HG03095 (cell line): ENCODE data around the gene TMEM33.

Experiments used
- ATAC-seq: cut with Tn5 transposase; IDR thresholded peaks from one replicate; pipeline ENCODE4 v1.9.1; 2021; ENCODE audit warnings: moderate library complexity; ENCODE audit not compliant: unreplicated experiment

The TMEM33 gene

GRCh38 chr4:41935652-41936021 is 408 bp downstream of the TMEM33 start:
- ATAC-seq, result peak; percentile 15

GRCh38 chr4:41939016-41939626 is 3.9 kb downstream of the TMEM33 start:
- ATAC-seq, result no peak

GRCh38 chr4:41940834-41941233 is 5.6 kb downstream of the TMEM33 start:
- ATAC-seq, result no peak

GRCh38 chr4:41943506-41943905 is 8.3 kb downstream of the TMEM33 start:
- no peak for ATAC-seq

GRCh38 chr4:41944089-41944488 is 8.9 kb downstream of the TMEM33 start:
- ATAC-seq, result no peak

GRCh38 chr4:41949531-41949930 is 14.3 kb downstream of the TMEM33 start:
- ATAC-seq, result no peak

- ATAC-seq, result no peak
Measured at GRCh38 chr4:41957634-41958033, 22.4 kb downstream of the TMEM33 start.

GRCh38 chr4:41963105-41963504 is 27.9 kb downstream of the TMEM33 start:
- ATAC-seq, result no peak

- ATAC-seq, result no peak
Measured at GRCh38 chr4:41964401-41964800, 29.2 kb downstream of the TMEM33 start.

- no peak for ATAC-seq
Measured at GRCh38 chr4:41967392-41967791, 32.2 kb downstream of the TMEM33 start.

- ATAC-seq, result no peak
Measured at GRCh38 chr4:41969671-41970070, 34.4 kb downstream of the TMEM33 start.

GRCh38 chr4:41975341-41975740 is 40.1 kb downstream of the TMEM33 start:
- no peak for ATAC-seq

GRCh38 chr4:41976775-41977516 is 41.7 kb downstream of the TMEM33 start:
- ATAC-seq, result no peak

- no peak for ATAC-seq
Measured at GRCh38 chr4:41977709-41978108, 42.5 kb downstream of the TMEM33 start.

- ATAC-seq, result no peak
Measured at GRCh38 chr4:41981456-41981855, 46.2 kb downstream of the TMEM33 start, which contains the start of gene DCAF4L1. Gene DCAF4L1 (plus strand): TSS chr4:41981756. CDS start chr4:41981793, 37 bp downstream.

- ATAC-seq, result no peak
Measured at GRCh38 chr4:41982716-41983115, 47.5 kb downstream of the TMEM33 start.

- no peak for ATAC-seq
Measured at GRCh38 chr4:41985151-41985550, 49.9 kb downstream of the TMEM33 start.

GRCh38 chr4:41989994-41990364 is 54.8 kb downstream of the TMEM33 start:
- ATAC-seq, result peak; percentile 15

- ATAC-seq, result peak; percentile 99
Measured at GRCh38 chr4:41990365-41991111, 55.3 kb downstream of the TMEM33 start, which contains the start of gene SLC30A9. Gene SLC30A9 (plus strand): TSS chr4:41990530. CDS start chr4:41990652, 122 bp downstream.

GRCh38 chr4:41991916-41992767 is 56.9 kb downstream of the TMEM33 start:
- ATAC-seq, result no peak
